Activated CD4-positive, alpha-beta T cell treated with anti-CD3 and anti-CD28 coated beads for 4 hours (primary cell): Measurements from ENCODE around the gene LGALS14.
"Not testable (repeated sequence)": the region's sequence is repeated elsewhere in the genome, so short reads cannot be mapped to it uniquely, and the experiment has no call there.

Experiments
- DNase-seq, 2 donors: peaks; one replicate each; pipeline ENCODE4 v3.0.0-alpha.2; 2020

Gene LGALS14

GRCh38 chr19:39704181-39705044 lies at the start of gene LGALS14:
LGALS14 (plus strand) TSS chr19:39704481; CDS start chr19:39704529, 48 bp downstream.
- DNase-seq, result no peak

GRCh38 chr19:39655613-39656012 lies 48.7 kb upstream of the LGALS14 start, which contains the start of gene LGALS16:
LGALS16 (plus strand) TSS chr19:39655913; CDS start chr19:39655962, 49 bp downstream.
- DNase-seq, result no peak

GRCh38 chr19:39659791-39660190 lies 44.5 kb upstream of the LGALS14 start:
- DNase-seq, result no peak

GRCh38 chr19:39660661-39661060 lies 43.6 kb upstream of the LGALS14 start:
- DNase-seq, result no peak

DNA sequence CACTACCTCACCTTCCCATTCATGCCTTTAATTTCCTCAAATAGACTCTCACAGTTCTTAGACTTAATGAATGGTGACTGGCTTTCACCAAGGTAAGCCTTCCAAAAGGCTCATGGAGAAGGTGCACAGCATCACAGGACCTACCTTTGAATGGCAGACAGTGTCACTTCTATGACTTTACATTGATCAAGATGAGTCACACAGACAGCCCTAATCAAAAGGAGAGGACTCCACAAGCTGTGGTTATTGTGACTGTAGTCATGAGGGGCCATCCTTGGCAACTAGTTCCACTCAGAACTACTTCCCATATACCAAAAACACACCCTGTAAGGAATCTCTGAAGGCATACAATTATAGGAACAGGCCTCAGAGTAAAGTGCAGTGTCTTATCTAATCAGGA lies 42.7 kb upstream of the LGALS14 start:
- DNase-seq, result no peak

- not testable (repeated sequence) for DNase-seq
These were observed 34.4 kb upstream of the LGALS14 start for GRCh38 chr19:39669860-39670259.

- DNase-seq, result no peak
These were observed 33.3 kb upstream of the LGALS14 start for GRCh38 chr19:39670998-39671397.

DNA sequence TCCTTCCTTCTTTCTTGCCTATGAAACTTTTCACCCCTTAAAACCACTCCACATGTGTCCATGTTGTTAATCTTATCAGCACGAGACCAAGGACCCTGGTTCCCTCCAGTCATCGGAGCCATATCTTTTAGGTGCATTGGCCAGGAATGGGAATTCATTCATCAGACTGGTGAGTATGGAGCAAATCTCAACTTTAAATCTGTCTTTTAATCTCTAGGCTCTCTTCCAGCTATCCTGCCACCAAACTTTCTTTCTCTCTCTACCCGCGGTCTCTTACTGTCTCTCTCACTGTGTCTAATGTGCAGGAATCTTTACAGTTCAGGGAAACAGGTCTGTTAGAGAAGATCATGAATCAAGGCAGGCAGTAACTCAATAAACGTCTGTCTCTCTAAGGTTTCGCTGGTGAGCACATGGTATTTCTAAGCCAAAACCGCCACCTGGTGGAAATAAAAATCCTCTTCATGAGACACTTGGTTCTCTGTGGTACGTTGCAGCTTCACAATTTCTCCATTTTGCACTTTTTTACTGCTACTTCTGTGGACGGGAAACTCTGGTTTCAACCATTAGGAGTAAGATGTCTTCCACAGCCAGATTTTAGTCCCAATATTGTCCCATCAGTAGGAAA lies 32.4 kb upstream of the LGALS14 start:
- DNase-seq, result peak; percentile 54 to 57

DNA sequence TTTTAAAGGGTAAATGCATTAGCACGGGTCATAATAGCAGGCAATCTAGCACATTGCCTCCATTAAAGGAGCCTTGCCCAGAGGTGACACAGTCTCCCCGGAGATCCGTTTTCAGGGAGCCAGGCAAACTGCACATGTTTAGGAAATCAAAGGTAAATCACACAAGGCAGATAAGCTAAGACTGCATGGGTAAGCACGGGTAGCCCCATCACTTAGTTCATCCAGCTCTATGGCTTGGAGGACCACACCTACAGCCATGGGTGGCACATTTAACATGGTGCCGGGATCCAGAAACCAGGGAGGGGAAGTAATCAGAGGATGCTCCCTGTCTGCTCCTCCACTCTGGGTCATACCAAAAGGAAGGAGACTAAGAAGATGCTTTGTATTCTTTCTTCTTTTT lies 31.8 kb upstream of the LGALS14 start:
- no peak for DNase-seq

DNA sequence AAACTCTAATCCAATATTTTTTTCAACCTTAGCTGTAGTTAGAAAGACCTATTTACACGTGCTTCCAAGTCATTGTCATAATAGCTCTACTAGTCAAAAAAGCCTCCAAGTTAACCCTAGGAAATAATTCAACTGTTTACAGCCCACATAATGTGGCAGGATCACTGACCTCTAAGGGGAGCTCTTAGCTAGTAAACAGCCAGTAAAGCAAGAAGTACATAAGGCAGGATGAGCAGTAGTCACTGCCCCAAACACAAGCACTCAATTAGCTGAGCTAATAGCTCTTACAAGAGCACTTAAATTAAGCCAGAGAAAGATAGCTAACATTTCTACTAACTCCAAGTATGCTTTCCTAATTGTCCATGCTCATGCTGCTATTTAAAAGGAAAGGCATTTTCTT lies 30.4 kb upstream of the LGALS14 start:
- DNase-seq, result not testable (repeated sequence)

DNA sequence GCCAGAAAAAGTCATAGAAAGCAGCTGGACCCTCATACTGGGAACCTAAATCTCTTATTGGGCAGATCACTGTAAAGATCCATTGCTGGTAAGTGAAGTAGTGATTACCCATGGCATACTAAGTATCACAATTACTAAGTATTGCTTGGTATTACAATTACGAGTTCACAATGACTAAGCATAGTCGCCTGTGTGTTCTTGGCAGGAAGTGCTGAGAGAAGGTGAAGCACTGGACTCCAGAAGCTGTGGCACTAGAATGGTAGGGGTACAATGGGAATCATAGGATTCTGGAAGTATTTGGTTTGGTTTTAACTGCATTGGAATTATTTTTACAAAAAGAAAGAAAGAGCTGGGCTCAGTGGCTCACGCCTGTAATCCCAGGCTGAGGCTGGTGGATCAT lies 28.3 kb upstream of the LGALS14 start:
- DNase-seq, result no peak

DNA sequence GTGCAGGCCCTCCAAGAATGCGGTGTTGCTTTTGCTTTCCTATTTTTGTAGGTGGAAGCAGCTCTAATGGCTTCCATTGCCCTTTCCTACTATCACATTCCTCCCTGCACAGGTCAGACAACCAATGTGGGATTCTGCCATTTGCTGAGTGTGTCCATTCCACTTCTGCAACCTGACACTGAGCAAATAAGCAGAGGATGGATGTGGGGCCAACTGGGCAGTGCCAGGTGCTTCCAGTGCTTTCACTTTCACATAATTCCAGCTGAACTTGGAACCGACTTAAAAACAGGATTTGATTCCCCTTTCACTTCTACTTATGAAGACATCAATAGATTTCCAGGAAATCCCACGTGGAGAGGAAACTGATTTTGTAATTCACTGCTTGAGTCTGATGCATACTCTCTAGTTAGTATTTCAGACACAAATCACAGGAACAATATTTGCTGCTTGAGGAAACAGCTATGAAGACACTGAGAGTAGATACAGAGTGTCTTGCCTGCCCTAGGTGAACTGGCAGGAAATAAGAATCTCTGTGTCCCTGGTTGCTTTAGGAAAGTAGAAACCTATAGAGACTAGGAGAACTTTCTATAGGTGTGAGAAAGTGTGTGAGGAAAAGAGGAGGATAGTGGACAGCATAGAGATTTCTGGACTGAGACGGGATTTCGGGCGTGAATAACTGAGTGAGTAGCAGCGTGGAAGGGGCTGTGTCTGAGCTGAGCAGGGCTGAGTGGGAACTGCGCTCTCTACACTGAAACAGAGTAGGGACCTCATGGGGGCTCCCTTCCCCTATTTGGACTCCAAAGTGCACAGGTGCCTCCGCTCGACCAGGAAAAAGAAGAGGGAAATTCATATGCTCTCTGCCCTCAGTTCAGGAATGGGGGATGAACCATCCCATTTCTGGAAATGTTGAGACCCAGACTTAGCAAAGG lies 26.1 kb upstream of the LGALS14 start:
- DNase-seq, result no peak

GRCh38 chr19:39679056-39679790 lies 25.1 kb upstream of the LGALS14 start:
- DNase-seq, result peak; percentile 6 to 41

- DNase-seq, result peak; percentile 12 to 41
These were observed 24.5 kb upstream of the LGALS14 start for GRCh38 chr19:39679791-39680168.

- DNase-seq, result no peak
These were observed 23.7 kb upstream of the LGALS14 start for GRCh38 chr19:39680593-39680992.

DNA sequence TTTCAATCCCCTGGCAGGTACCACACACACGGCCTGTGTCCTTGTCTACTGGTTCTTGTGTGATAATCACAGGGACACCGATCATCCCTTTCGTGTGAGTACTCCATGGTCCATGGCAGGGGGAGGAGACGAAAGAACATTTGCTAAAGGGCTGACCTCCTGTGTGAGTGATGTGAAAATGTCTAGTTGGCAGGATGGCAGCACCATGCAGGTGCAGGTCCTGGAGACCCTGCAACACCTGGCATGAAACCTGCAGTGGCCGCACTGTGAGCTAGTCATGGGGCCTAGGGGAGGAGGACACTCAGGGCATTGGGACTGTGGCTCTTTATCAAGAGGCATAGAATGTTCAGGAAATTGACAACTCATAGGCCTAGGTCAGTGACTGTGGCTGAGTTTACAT lies 22.9 kb upstream of the LGALS14 start:
- no peak for DNase-seq

GRCh38 chr19:39684267-39684666 lies 20.0 kb upstream of the LGALS14 start:
- DNase-seq, result no peak

GRCh38 chr19:39686739-39687138 lies 17.5 kb upstream of the LGALS14 start:
- no peak for DNase-seq

GRCh38 chr19:39688637-39689036 lies 15.6 kb upstream of the LGALS14 start:
- not testable (repeated sequence) for DNase-seq

DNA sequence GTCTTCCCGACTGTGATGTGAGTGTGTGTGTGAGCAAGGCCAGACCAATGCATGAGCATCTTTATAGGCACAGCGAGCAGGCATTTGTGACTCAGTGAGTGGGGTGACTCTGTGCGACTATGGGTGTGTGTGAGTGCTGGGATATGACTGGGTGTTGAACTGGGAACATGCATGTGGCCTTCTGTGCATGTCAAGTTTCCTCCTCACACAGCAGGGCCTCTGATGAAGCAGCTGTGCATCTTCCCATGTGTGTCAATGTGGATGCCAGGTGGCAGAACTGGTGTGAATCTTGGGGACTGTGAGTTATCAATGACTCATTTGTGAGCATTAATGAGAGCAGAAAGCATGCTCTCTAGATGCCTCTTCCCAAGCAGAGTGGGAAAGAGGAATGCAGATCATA lies 12.1 kb upstream of the LGALS14 start:
- no peak for DNase-seq

- DNase-seq, result no peak
These were observed 11.5 kb upstream of the LGALS14 start for GRCh38 chr19:39692822-39693221.

DNA sequence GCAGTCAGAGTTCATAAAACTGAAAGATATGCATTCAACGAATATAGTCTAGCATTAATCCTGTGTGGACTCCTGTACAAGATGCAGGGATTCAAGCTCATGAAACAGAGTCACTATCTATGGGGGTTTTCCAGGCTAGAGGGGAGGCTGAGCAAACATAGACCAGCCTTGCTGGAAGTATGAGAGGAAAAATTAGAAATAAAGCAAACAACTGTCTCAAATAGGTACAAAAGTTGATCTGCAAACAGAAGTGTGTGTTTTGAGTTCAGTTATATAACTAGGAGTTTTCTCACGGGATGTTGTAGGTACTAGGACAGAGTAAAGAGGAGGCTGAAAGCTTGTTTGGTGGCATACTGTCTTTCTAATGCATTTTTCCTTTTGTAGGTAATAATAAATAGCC lies 8.5 kb upstream of the LGALS14 start:
- DNase-seq, result no peak
